Mesenchymal stem cell (in vitro differentiated cells and primary cell): ENCODE data around the gene CCL28.

Experiments used
- DNase-seq: peaks from one replicate; pipeline ENCODE4 v3.0.0-alpha.2; 2013
- H2AFZ ChIP-seq: one replicate; pipeline ENCODE4 v1.6.1; 2013; ENCODE audit warnings: low read depth, mild to moderate bottlenecking, control low read depth, inconsistent platforms, low read length, moderate library complexity
- H2AK5ac ChIP-seq: 2 replicates; pipeline ENCODE4 v1.6.1; 2013; ENCODE audit warnings: low read length, moderate library complexity, mild to moderate bottlenecking, inconsistent platforms; ENCODE audit not compliant: severe bottlenecking
- H2BK120ac ChIP-seq: one replicate; pipeline ENCODE4 v1.6.1; 2013; ENCODE audit warnings: low read depth, mild to moderate bottlenecking, inconsistent platforms, low read length, moderate library complexity
- H2BK12ac ChIP-seq, 2 experiments: one replicate each; pipeline ENCODE4 v1.6.1; 2013; ENCODE audit warnings: inconsistent platforms in 2 of 2, low read length in 2 of 2, mild to moderate bottlenecking in 2 of 2, moderate library complexity in 2 of 2, control low read depth in 1 of 2
- H2BK15ac ChIP-seq: one replicate; pipeline ENCODE4 v1.6.1; 2013; ENCODE audit warnings: mild to moderate bottlenecking, low read depth, inconsistent platforms; ENCODE audit not compliant: poor library complexity, severe bottlenecking
- H2BK5ac ChIP-seq: 2 replicates; pipeline ENCODE4 v1.6.1; 2013; ENCODE audit warnings: low read depth, mild to moderate bottlenecking, low read length, control low read depth, inconsistent platforms; ENCODE audit not compliant: poor library complexity, severe bottlenecking
- H3K14ac ChIP-seq, 2 experiments: one replicate each; pipeline ENCODE4 v1.6.1; 2013; ENCODE audit warnings: inconsistent platforms in 2 of 2, low read length in 2 of 2, control low read depth in 1 of 2, mild to moderate bottlenecking in 1 of 2, moderate library complexity in 1 of 2
- H3K18ac ChIP-seq, 2 experiments: one replicate each; pipeline ENCODE4 v1.6.1; 2013; ENCODE audit warnings: inconsistent platforms in 2 of 2, low read length in 2 of 2, control low read depth in 1 of 2, low read depth in 1 of 2, mild to moderate bottlenecking in 1 of 2
- H3K23ac ChIP-seq, 2 experiments: one replicate each; pipeline ENCODE4 v1.6.1; 2013; ENCODE audit warnings: inconsistent platforms in 2 of 2, low read length in 2 of 2, mild to moderate bottlenecking in 2 of 2, moderate library complexity in 2 of 2, control low read depth in 1 of 2
- H3K27ac ChIP-seq: 2 replicates; pipeline ENCODE4 v1.5.1; 2013; ENCODE audit warnings: mild to moderate bottlenecking, moderate library complexity, low read length, control low read depth, inconsistent platforms; ENCODE audit not compliant: poor library complexity, severe bottlenecking
- H3K27me3 ChIP-seq, 2 experiments: 2 replicates each; pipeline versions ENCODE4 v1.6.1 to v1.7.0; 2013; ENCODE audit warnings: low read length in 2 of 2, mild to moderate bottlenecking in 2 of 2, moderate library complexity in 2 of 2, control low read depth in 1 of 2, inconsistent platforms in 1 of 2; ENCODE audit not compliant: control insufficient read depth in 1 of 2, insufficient read depth in 1 of 2
- H3K36me3 ChIP-seq, 2 experiments: 2 replicates each; pipeline versions ENCODE4 v1.6.1 to v1.7.0; 2013; ENCODE audit warnings: low read length in 2 of 2, control low read depth in 1 of 2, inconsistent platforms in 1 of 2, low read depth in 1 of 2, mild to moderate bottlenecking in 1 of 2; ENCODE audit not compliant: insufficient read depth in 2 of 2, control insufficient read depth in 1 of 2
- H3K4ac ChIP-seq, 2 experiments: one replicate each; pipeline ENCODE4 v1.6.1; 2013; ENCODE audit warnings: inconsistent platforms in 2 of 2, low read length in 2 of 2, mild to moderate bottlenecking in 2 of 2, moderate library complexity in 2 of 2, control low read depth in 1 of 2, low read depth in 1 of 2
- H3K4me1 ChIP-seq: 2 replicates; pipeline ENCODE4 v1.6.1; 2013; ENCODE audit warnings: low read depth, low read length, control low read depth; ENCODE audit not compliant: control insufficient read depth, insufficient read depth
- H3K4me2 ChIP-seq: 2 replicates; pipeline ENCODE4 v1.6.1; 2013; ENCODE audit warnings: low read length, mild to moderate bottlenecking, inconsistent platforms; ENCODE audit not compliant: poor library complexity, severe bottlenecking
- H3K4me3 ChIP-seq, 2 experiments: 2 replicates each; pipeline versions ENCODE4 v1.5.1 to v1.7.0; 2013; ENCODE audit warnings: low read length in 2 of 2, mild to moderate bottlenecking in 2 of 2, control low read depth in 1 of 2, low read depth in 1 of 2; ENCODE audit not compliant: insufficient read depth in 1 of 2
- H3K79me1 ChIP-seq: replicated peaks from 2 replicates; pipeline ENCODE4 v1.6.1; 2013; ENCODE audit warnings: mild to moderate bottlenecking, control low read depth, low read length, inconsistent platforms; ENCODE audit not compliant: poor library complexity, severe bottlenecking
- H3K9ac ChIP-seq: 2 replicates; pipeline ENCODE4 v1.7.0; 2013; ENCODE audit warnings: mild to moderate bottlenecking, low read length, moderate library complexity
- H3K9me3 ChIP-seq: 2 replicates; pipeline ENCODE4 v1.7.0; 2013; ENCODE audit warnings: mild to moderate bottlenecking, low read length; ENCODE audit not compliant: control insufficient read depth
- H4K8ac ChIP-seq: one replicate; pipeline ENCODE4 v1.6.1; 2013; ENCODE audit warnings: inconsistent platforms, mild to moderate bottlenecking, low read length, moderate library complexity
- H4K91ac ChIP-seq: one replicate; pipeline ENCODE4 v1.6.1; 2013; ENCODE audit warnings: mild to moderate bottlenecking, low read length, inconsistent platforms
- WGBS: methylation state at CpG from one replicate; pipeline ENCODE4 v1.1.7; 2013; ENCODE audit warnings: mixed read lengths; 5-methylcytosine and 5-hydroxymethylcytosine counted together

The CCL28 gene

DNA sequence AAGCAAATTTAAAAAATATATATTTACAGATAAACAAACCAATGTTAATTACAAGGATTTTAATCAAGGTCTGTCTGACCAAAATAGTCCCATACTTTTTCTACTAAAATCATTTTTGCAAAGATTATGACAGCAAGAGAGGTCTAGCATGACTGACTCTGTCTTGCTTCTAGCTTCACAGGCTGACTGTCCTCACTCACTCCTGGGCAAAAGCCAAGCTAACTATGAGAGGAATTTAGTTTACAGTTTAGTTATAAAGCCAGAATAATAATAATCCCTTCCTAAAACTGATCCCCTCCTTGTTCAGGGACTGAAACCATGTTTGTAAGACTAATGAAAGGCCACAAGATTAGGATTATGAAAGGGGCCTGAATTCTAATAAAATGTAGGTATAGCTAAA, 53.5 kb downstream of the CCL28 start:
- no peak overlapping the region for H2BK120ac ChIP-seq
- peaks cover 4 to 6% of the 10 kb centered on the region in 2 experiments for H3K27me3 ChIP-seq
- no peak overlapping the region for H3K9ac ChIP-seq
- no peak overlapping the region for H2BK5ac ChIP-seq
- H3K4me1 ChIP-seq, result no peaks in the 10 kb centered on the region
- H3K18ac ChIP-seq, result no peak overlapping the region
- no peak overlapping the region for H3K23ac ChIP-seq
- no peak overlapping the region for H2AFZ ChIP-seq
- no peak overlapping the region for H2BK15ac ChIP-seq
- H3K27ac ChIP-seq, result no peak overlapping the region
- no peak overlapping the region for H2BK12ac ChIP-seq
- no peak overlapping the region for H3K4me3 ChIP-seq
- H3K79me1 ChIP-seq, result no peaks in the 10 kb centered on the region
- H4K8ac ChIP-seq, result no peak overlapping the region
- no peak overlapping the region for H3K14ac ChIP-seq
- no peak overlapping the region for H2AK5ac ChIP-seq
- no peak overlapping the region for H3K4me2 ChIP-seq
- H3K36me3 ChIP-seq, result no peaks in the 10 kb centered on the region
- peaks cover 9% of the 10 kb centered on the region for H3K9me3 ChIP-seq
- DNase-seq, result no peak
- no peak overlapping the region for H3K4ac ChIP-seq
- H4K91ac ChIP-seq, result no peak overlapping the region

DNA sequence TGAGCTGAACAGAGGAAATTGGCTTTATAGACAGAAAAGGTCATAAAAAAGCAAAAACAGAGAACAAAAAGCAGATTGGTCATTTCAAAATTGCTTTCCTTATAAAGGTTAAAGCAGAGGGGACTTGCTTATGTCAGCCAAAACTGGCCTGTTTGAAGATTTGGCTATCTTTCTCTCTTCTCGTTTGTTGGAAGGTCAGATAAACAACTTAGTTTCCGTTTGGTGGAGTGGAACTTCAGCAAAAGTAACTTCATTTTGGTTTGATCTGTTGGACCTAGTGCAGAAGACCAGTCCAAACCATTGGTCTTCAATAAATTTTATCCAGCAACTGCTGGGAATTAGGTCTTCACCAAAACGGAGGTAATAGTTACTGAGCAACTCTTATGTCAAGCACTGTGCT, 53.9 kb downstream of the CCL28 start:
- Histone ChIP-seq H3K4me2 (no peak overlapping the region), H3K9me3 (peaks cover 9% of the 10 kb centered on the region), H2BK120ac (no peak overlapping the region), H3K23ac (no peak overlapping the region), H3K79me1 (no peaks in the 10 kb centered on the region), H4K8ac (no peak overlapping the region), H3K9ac (no peak overlapping the region), H3K4me1 (no peaks in the 10 kb centered on the region), H3K14ac (no peak overlapping the region), H2AFZ (no peak overlapping the region), H3K36me3 (no peaks in the 10 kb centered on the region), H3K27ac (no peak overlapping the region), H2AK5ac (no peak overlapping the region), H3K18ac (no peak overlapping the region), H3K4ac (no peak overlapping the region), H4K91ac (no peak overlapping the region), H2BK15ac (no peak overlapping the region), H2BK12ac (no peak overlapping the region), H3K27me3 (peaks cover 2 to 4% of the 10 kb centered on the region in 2 experiments), H3K4me3 (no peak overlapping the region), H2BK5ac (no peak overlapping the region)
- no peak for DNase-seq
- 73% methylated on average over 2 of the region's 3 CpGs for WGBS

DNA sequence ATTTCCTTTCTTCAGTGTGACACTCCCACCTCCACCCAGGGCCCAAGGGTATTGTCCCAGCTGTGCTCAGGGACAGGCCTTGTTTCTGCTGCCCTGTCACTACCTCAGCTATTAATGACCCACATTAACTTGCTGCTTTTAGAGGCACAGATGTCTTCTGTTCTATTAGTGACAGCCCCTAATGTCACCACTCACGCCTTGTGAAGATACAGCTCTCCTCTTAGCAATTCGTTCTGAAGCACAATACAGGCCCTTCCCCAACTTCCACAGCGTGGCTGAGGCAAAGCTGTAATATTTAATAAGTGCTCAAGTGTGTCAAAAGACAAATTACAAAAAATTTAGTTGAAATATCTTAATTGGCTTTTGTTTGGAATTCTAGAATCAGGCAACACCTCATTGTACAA, 54.3 kb downstream of the CCL28 start:
- Histone ChIP-seq H2BK15ac (no peak overlapping the region), H3K18ac (no peak overlapping the region), H3K36me3 (no peaks in the 10 kb centered on the region), H2BK5ac (no peak overlapping the region), H3K4ac (no peak overlapping the region), H3K27ac (no peak overlapping the region), H3K23ac (no peak overlapping the region), H3K14ac (no peak overlapping the region), H3K4me3 (no peak overlapping the region), H2BK12ac (no peak overlapping the region), H2BK120ac (no peak overlapping the region), H3K79me1 (no peaks in the 10 kb centered on the region), H3K9ac (no peak overlapping the region), H3K4me1 (no peaks in the 10 kb centered on the region), H2AK5ac (no peak overlapping the region), H2AFZ (no peak overlapping the region), H4K91ac (no peak overlapping the region), H4K8ac (no peak overlapping the region), H3K27me3 (no peaks in the 10 kb centered on the region), H3K4me2 (no peak overlapping the region), H3K9me3 (peaks cover 9% of the 10 kb centered on the region)
- 56% methylated on average over 1 of the region's 3 CpGs for WGBS
- no peak for DNase-seq

DNA sequence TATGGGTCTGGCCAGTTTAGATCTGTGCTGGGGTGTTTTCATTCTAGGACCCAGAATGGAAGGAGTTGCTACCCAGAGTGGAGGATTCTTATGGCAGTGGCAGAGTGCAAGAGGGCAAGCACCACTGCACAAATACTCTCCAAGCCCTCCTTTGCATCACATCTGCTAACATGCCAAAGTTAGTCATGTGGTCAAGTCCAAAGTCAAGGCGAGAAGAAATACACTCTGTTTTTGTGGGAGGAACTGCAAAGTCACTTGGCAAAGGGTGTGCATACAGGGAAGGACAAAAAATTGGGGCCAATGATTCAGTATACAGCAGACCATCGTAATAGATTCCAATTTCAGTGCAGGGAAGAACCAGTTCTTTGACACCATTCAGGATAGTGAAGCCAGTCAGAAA, 55.1 kb downstream of the CCL28 start:
- no peaks in the 10 kb centered on the region for H3K27me3 ChIP-seq
- H2AFZ ChIP-seq, result no peak overlapping the region
- no peak overlapping the region for H4K91ac ChIP-seq
- H2AK5ac ChIP-seq, result no peak overlapping the region
- no peak overlapping the region for H3K23ac ChIP-seq
- no peaks in the 10 kb centered on the region for H3K79me1 ChIP-seq
- no peak overlapping the region for H4K8ac ChIP-seq
- H3K14ac ChIP-seq, result no peak overlapping the region
- H2BK12ac ChIP-seq, result no peak overlapping the region
- 77% methylated on average over 2 of the region's 2 CpGs for WGBS
- H2BK120ac ChIP-seq, result no peak overlapping the region
- DNase-seq, result no peak
- no peak overlapping the region for H3K4me3 ChIP-seq
- H3K9ac ChIP-seq, result no peak overlapping the region
- no peaks in the 10 kb centered on the region for H3K4me1 ChIP-seq
- H3K4ac ChIP-seq, result no peak overlapping the region
- H3K18ac ChIP-seq, result no peak overlapping the region
- H2BK15ac ChIP-seq, result no peak overlapping the region
- peaks cover 9% of the 10 kb centered on the region for H3K9me3 ChIP-seq
- H3K27ac ChIP-seq, result no peak overlapping the region
- H3K4me2 ChIP-seq, result no peak overlapping the region
- no peaks in the 10 kb centered on the region for H3K36me3 ChIP-seq
- no peak overlapping the region for H2BK5ac ChIP-seq
